ENCODE results near the gene CARD6. TPM values are rescaled to one million over a fixed set of nuclear protein-coding genes. Genes with fewer than 3 reads are reported as not detected.

Gene CARD6
- total and polyA plus RNA-seq, 2 donors from 2014 or later = 3.0 to 17.9 TPM

DNA sequence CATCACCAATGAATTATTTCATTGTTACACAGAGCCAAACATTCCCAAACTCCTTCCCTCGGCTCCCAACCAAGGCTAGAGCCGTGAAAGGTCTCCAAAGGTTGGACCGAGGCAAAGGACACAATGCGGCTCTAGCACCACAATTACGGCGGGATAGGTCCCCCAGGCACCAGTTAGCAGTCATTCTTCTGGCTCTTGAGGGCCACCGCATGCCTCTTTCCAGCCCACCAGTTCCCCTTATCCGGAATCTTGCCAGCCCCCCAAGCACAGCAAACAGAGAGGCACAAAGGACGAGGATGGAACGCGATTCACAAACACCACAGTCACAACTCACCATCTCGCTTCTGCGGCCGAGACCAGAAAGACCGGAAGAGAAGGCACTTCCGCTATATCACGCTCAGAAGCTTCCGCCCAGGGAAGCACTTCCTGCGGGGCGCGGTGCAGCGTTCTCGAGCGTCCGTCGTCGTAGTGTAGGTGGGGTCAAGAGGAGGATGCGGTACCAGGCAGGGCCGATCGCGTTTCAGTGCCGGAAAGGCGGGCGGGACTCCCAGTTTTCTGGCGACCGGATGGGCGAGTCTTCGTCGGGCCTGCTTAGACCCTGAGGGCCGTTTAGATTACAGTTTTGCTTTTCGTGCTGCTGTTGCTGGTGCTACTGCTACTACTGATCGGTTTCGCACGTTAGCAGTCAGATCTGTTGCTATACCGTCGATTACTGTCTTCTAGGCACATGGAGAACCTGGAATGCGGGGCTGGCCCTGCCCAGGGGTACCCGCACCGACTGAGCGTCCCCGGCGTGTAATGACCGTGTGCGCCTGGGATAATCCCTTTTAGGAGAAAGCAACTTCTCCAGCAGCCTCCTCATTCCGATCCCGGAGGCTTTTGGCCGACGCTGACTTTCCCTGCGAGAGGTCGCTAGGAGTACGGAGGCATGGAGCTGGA is 6.0 kb upstream of the CARD6 start, which contains the start of gene RPL37:
Gene RPL37 (minus strand): TSS at position 374 of the 939 bp plus-strand sequence. CDS start 37 bp downstream, at position 337.
- intact Hi-C loops (cut with DNase I) = no loop called here
- Histone ChIP-seq H3K9me3 (ENCODE audit: control insufficient read depth in 2 of 3, insufficient read depth in 1 of 3, low read length in 3 of 3) (no peaks in the 10 kb centered on the region), H3K9ac (ENCODE audit: low read length in 3 of 3) (peak within 1 kb of the TSS; percentile 84 to 97 (median 93)), H3K4me1 (ENCODE audit: control insufficient read depth in 2 of 3, insufficient read depth in 2 of 3, low read depth in 1 of 3, low read length in 3 of 3) (peaks cover 3 to 10% (median 5%) of the 10 kb centered on the region in 3 donors), H3K27ac (ENCODE audit: low read depth in 2 of 2, low read length in 2 of 2) (peak within 1 kb of the TSS; percentile 97 to 99), H3K27me3 (ENCODE audit: control insufficient read depth, insufficient read depth, low read length) (no peaks in the 10 kb centered on the region), H3K4me3 (ENCODE audit: low read length in 3 of 3) (peak within 1 kb of the TSS; percentile 80 to 94 (median 84)), H3K36me3 (ENCODE audit: control insufficient read depth in 2 of 3, insufficient read depth in 3 of 3, low read length in 3 of 3) (peaks cover 20 to 37% (median 25%) of the 10 kb centered on the region in 3 donors)
- DNase-seq (peak; percentile 97 to 99 (median 98)), FAIRE-seq (no peak)
- TF ChIP-seq, protein P1, sequence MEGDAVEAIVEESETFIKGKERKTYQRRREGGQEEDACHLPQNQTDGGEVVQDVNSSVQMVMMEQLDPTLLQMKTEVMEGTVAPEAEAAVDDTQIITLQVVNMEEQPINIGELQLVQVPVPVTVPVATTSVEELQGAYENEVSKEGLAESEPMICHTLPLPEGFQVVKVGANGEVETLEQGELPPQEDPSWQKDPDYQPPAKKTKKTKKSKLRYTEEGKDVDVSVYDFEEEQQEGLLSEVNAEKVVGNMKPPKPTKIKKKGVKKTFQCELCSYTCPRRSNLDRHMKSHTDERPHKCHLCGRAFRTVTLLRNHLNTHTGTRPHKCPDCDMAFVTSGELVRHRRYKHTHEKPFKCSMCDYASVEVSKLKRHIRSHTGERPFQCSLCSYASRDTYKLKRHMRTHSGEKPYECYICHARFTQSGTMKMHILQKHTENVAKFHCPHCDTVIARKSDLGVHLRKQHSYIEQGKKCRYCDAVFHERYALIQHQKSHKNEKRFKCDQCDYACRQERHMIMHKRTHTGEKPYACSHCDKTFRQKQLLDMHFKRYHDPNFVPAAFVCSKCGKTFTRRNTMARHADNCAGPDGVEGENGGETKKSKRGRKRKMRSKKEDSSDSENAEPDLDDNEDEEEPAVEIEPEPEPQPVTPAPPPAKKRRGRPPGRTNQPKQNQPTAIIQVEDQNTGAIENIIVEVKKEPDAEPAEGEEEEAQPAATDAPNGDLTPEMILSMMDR (IDR thresholded peaks at IDR 0.05; ENCODE audit: borderline replicate concordance, extremely low read depth, insufficient read depth) = peak; percentile 11

GRCh38 chr5:40838086-40838485 is 3.1 kb upstream of the CARD6 start:
- H3K9ac ChIP-seq (ENCODE audit: low read length in 3 of 3) = no peak overlapping the region
- FAIRE-seq (no peak), DNase-seq (no peak)
- peaks cover 3 to 8% (median 4%) of the 10 kb centered on the region in 3 donors for H3K36me3 ChIP-seq (ENCODE audit: control insufficient read depth in 2 of 3, insufficient read depth in 3 of 3, low read length in 3 of 3)
- H3K4me3 ChIP-seq (ENCODE audit: low read length in 3 of 3) = no peak overlapping the region
- peaks cover 3 to 8% (median 5%) of the 10 kb centered on the region in 3 donors for H3K4me1 ChIP-seq (ENCODE audit: control insufficient read depth in 2 of 3, insufficient read depth in 2 of 3, low read depth in 1 of 3, low read length in 3 of 3)
- H3K27me3 ChIP-seq (ENCODE audit: control insufficient read depth, insufficient read depth, low read length) = no peaks in the 10 kb centered on the region
- H3K9me3 ChIP-seq (ENCODE audit: control insufficient read depth in 2 of 3, insufficient read depth in 1 of 3, low read length in 3 of 3) = no peaks in the 10 kb centered on the region
- intact Hi-C loops (cut with DNase I) = no loop called here
- TF ChIP-seq, protein P1 (IDR thresholded peaks at IDR 0.05; ENCODE audit: borderline replicate concordance, extremely low read depth, insufficient read depth) = no peak
- no peak overlapping the region for H3K27ac ChIP-seq (ENCODE audit: low read depth in 2 of 2, low read length in 2 of 2)

- no peaks in the 10 kb centered on the region for H3K36me3 ChIP-seq (ENCODE audit: control insufficient read depth in 2 of 3, insufficient read depth in 3 of 3, low read length in 3 of 3)
- no peaks in the 10 kb centered on the region for H3K9me3 ChIP-seq (ENCODE audit: control insufficient read depth in 2 of 3, insufficient read depth in 1 of 3, low read length in 3 of 3)
- intact Hi-C loops (cut with DNase I) = no loop called here
- H3K9ac ChIP-seq (ENCODE audit: low read length in 3 of 3) = no peak overlapping the region
- H3K27ac ChIP-seq (ENCODE audit: low read depth in 2 of 2, low read length in 2 of 2) = no peak overlapping the region
- H3K4me1 ChIP-seq (ENCODE audit: control insufficient read depth in 2 of 3, insufficient read depth in 2 of 3, low read depth in 1 of 3, low read length in 3 of 3) = no peaks in the 10 kb centered on the region
- no peak for DNase-seq
- TF ChIP-seq, protein P1 (IDR thresholded peaks at IDR 0.05; ENCODE audit: borderline replicate concordance, extremely low read depth, insufficient read depth) = no peak
- peak overlapping the region in 1 of 3 donors; percentile 62 for H3K4me3 ChIP-seq (ENCODE audit: low read length in 3 of 3)
- no peaks in the 10 kb centered on the region for H3K27me3 ChIP-seq (ENCODE audit: control insufficient read depth, insufficient read depth, low read length)
- FAIRE-seq = no peak
These were observed 1.2 kb downstream of the CARD6 start for GRCh38 chr5:40842351-40842750.
